Endothelial cell of umbilical vein (primary cell): ENCODE data around the gene SRRM2. TPM values are rescaled to one million over a fixed set of nuclear protein-coding genes. Genes with fewer than 3 reads are reported as not detected.

Experiments
- BruUV-seq: library from RNA; stranded (reverse); fragments of 400-500 nt; replicated peaks from 2 replicates; lab custom pipeline; 2021; lab: Mats Ljungman, UMichigan
- CTCF ChIA-PET: fragments of 300-600, 350-600 bp; sonication (Branson Sonifier 250); formaldehyde crosslinking; loops from one replicate; lab custom pipeline; 2021; ENCODE audit warnings: antibody characterized with exemption, inconsistent platforms; lab: Charles Lee
- POLR2A ChIA-PET: fragments of 300-600, 350-600 bp; sonication (Branson Sonifier 250); formaldehyde crosslinking; loops from one replicate; lab custom pipeline; 2021; ENCODE audit warnings: antibody characterized with exemption, inconsistent platforms; lab: Charles Lee
- DNase-seq: peaks from one replicate; pipeline ENCODE4 v3.0.0-alpha.2; 2011; ENCODE audit warnings: low read depth, low spot score
- FAIRE-seq: peaks from 2 replicates; lab custom pipeline; 2011; peaks lifted over from hg19 to GRCh38; lab: Jason Lieb, UNC
- H2AFZ ChIP-seq: 2 replicates; pipeline ENCODE4 v1.6.0; 2012; ENCODE audit warnings: low read depth, low read length, control low read depth, inconsistent platforms
- H3K27ac ChIP-seq: 2 replicates; pipeline ENCODE4 v1.5.1; 2011; ENCODE audit warnings: low read depth, mild to moderate bottlenecking, control low read depth, low read length, moderate library complexity; ENCODE audit not compliant: insufficient read depth
- H3K27me3 ChIP-seq, 2 experiments: 2 replicates each; pipeline versions ENCODE4 v1.6.0 to v1.6.1; 2011; ENCODE audit warnings: low read length in 2 of 2, mixed read lengths in 1 of 2; ENCODE audit not compliant: control insufficient read depth in 2 of 2, insufficient read depth in 2 of 2
- H3K36me3 ChIP-seq, 2 experiments: 2 replicates in 1 of 2; 3 replicates in 1 of 2; pipeline ENCODE4 v1.5.1; 2011; ENCODE audit warnings: low read length in 2 of 2, mild to moderate bottlenecking in 1 of 2, moderate library complexity in 1 of 2; ENCODE audit not compliant: control insufficient read depth in 2 of 2, insufficient read depth in 2 of 2; ENCODE audit errors: extremely low read depth in 1 of 2
- H3K4me1 ChIP-seq: 3 replicates; pipeline ENCODE4 v1.5.1; 2011; ENCODE audit warnings: mild to moderate bottlenecking, low read length; ENCODE audit not compliant: control insufficient read depth, insufficient read depth; ENCODE audit errors: extremely low read depth
- H3K4me2 ChIP-seq: 2 replicates; pipeline ENCODE4 v1.6.1; 2011; ENCODE audit warnings: low read length, control low read depth, mixed read lengths; ENCODE audit not compliant: insufficient read depth
- H3K4me3 ChIP-seq, 3 experiments: fragments of 200-600 bp in 1 of 3; sonication (generic), shearing (Covaris generic) in 1 of 3; replicated peaks in 1 of 3; 2 replicates each; pipeline ENCODE4 v1.5.1; 2011 to 2016; ENCODE audit warnings: control low read depth in 3 of 3, low read length in 3 of 3, mild to moderate bottlenecking in 2 of 3, inconsistent platforms in 1 of 3, low read depth in 1 of 3, moderate library complexity in 1 of 3; ENCODE audit not compliant: insufficient read depth in 1 of 3
- H3K79me2 ChIP-seq: 2 replicates; pipeline ENCODE4 v1.6.0; 2012; ENCODE audit warnings: low read length, inconsistent platforms; ENCODE audit not compliant: control insufficient read depth, insufficient read depth
- H3K9ac ChIP-seq: replicated peaks from 2 replicates; pipeline ENCODE3; 2011; ENCODE audit warnings: low read length, control low read depth; ENCODE audit not compliant: insufficient read depth; ENCODE audit errors: extremely low read depth
- H3K9me1 ChIP-seq: replicated peaks from 3 replicates; pipeline ENCODE4 v1.6.0; 2011; ENCODE audit warnings: mild to moderate bottlenecking, low read length; ENCODE audit not compliant: control insufficient read depth, insufficient read depth; ENCODE audit errors: extremely low read depth
- H3K9me3 ChIP-seq: replicated peaks from 2 replicates; pipeline ENCODE4 v1.5.1; 2012; ENCODE audit warnings: low read length, inconsistent platforms; ENCODE audit not compliant: control insufficient read depth, insufficient read depth
- H4K20me1 ChIP-seq: replicated peaks from 2 replicates; pipeline ENCODE3; 2011; ENCODE audit warnings: mild to moderate bottlenecking, low read length; ENCODE audit not compliant: control insufficient read depth, insufficient read depth; ENCODE audit errors: extremely low read depth
- CTCF ChIP-seq, 2 donors: IDR thresholded peaks; 1 replicate in 1 of 2; 2 replicates in 1 of 2; pipeline ENCODE4 v1.5.1; 2011; ENCODE audit warnings: low read length in 2 of 2, mild to moderate bottlenecking in 2 of 2, moderate library complexity in 2 of 2, control low read depth in 1 of 2, inconsistent platforms in 1 of 2, low read depth in 1 of 2; ENCODE audit not compliant: insufficient read depth in 1 of 2; ENCODE audit errors: extremely low read depth in 1 of 2
- EZH2 ChIP-seq: IDR thresholded peaks from 2 replicates; pipeline ENCODE4 v1.6.1; 2012; ENCODE audit warnings: borderline replicate concordance, low read depth, mild to moderate bottlenecking, moderate library complexity, low read length, inconsistent platforms; ENCODE audit not compliant: severe bottlenecking
- FOS ChIP-seq: IDR thresholded peaks from 2 replicates; pipeline ENCODE4 v1.6.1; 2011; ENCODE audit warnings: mild to moderate bottlenecking, low read length, moderate library complexity, borderline replicate concordance; ENCODE audit not compliant: insufficient read depth
- GATA2 ChIP-seq: IDR thresholded peaks from 2 replicates; pipeline ENCODE4 v1.7.0; 2011; ENCODE audit warnings: low read depth, mild to moderate bottlenecking, moderate library complexity, mixed read lengths, low read length; ENCODE audit not compliant: insufficient read length, insufficient read depth
- JUN ChIP-seq: IDR thresholded peaks from 2 replicates; pipeline ENCODE4 v1.6.1; 2011; ENCODE audit warnings: borderline replicate concordance, low read depth; ENCODE audit not compliant: insufficient read length, insufficient read depth
- MYC ChIP-seq: IDR thresholded peaks from one replicate; pipeline ENCODE4 v1.6.1; 2011; ENCODE audit warnings: mild to moderate bottlenecking, low read depth, low read length
- POLR2A ChIP-seq: IDR thresholded peaks from 2 replicates; pipeline ENCODE4 v1.6.1; 2012; ENCODE audit warnings: low read depth, mild to moderate bottlenecking, control low read depth, low read length
- POLR2AphosphoS5 ChIP-seq: IDR thresholded peaks from 2 replicates; pipeline ENCODE4 v1.6.1; 2012; ENCODE audit warnings: low read depth, mild to moderate bottlenecking, control low read depth, low read length, moderate library complexity; ENCODE audit not compliant: insufficient read depth
- dilution Hi-C: fragments of 300-500 bp; cut with MboI; formaldehyde crosslinking; loops from one replicate; pipeline ENCODE4 v1.15.0; 2019; ENCODE audit warnings: low sequenced_read_pairs; ENCODE audit not compliant: extremely low pct_ligation_motif_present
- intact Hi-C: fragments of 100-400 bp; cut with micrococcal nuclease; formaldehyde crosslinking; loops from one replicate; pipeline ENCODE4 v1.10.0; 2022
- polyA plus RNA-seq, 4 experiments: library from polyadenylated mRNA; depleted of rRNA in 3 of 4; stranded (reverse) in 3 of 4; unstranded in 1 of 4; fragments of >200 nt; gene quantifications; 2 replicates each; pipeline versions ENCODE4 v1.2.1 to v1.2.3, GENCODE V29; 2011 to 2012; ENCODE audit warnings: missing spikeins in 1 of 4
- total RNA-seq: library from RNA; stranded (reverse); gene quantifications from 2 replicates; pipeline ENCODE4 v1.2.3, GENCODE V29; 2021
- TF ChIP-seq, protein P1 (sequence below): IDR thresholded peaks from 2 replicates; pipeline ENCODE4 v1.6.1; 2011; ENCODE audit not compliant: insufficient read depth, insufficient read length

The SRRM2 gene
- total and polyA plus RNA-seq, 2 donors (not counting 3 experiments of a cell fraction or from before 2014, with no cell fraction given) = 270 to 483 TPM

DNA sequence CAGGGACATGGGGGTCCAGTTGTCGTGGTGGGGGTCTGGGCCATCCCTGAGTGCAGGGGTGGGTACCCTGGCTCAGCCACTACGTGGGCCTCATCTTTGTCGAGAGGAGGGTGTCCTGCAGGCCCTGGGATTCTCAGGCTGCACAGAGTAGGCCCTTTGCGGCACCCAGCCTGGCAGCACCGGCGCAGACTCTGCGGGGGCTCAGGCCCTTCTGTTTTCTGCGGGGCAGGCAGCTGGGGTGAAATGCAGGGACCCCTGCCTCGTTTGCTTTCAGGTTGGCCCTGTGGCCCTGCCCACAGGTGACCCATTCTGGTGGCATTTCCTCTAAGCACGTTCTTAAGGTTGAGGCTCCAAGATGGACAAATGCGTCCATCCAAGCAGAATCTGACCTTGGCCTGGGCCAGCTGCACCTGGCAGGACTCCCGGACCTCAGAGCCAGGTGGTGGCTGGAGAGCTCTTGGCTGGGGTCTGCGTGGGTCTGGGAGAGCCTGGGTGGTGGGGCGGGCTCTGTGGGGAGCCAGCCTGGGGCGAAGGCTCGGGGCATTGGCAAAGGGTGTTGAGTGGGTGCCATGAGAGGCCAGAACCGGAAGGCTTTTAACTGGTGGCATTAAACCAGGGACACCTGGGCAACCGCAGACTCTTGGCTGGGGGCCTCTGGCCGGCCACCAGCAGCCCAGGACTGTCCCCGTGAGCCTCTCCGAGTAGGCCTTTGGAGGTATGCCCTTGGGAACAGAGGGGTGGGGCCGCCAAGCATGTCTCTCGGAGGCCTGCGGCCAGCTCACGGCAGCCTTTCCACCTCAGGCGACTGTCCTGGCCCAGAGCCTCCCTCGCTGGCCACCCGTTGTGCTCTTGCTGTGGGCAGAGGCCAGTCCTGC is 49.3 kb upstream of the SRRM2 start:
- intact Hi-C loops = no loop called here
- no peaks in the 10 kb centered on the region for H3K4me1 ChIP-seq
- CTCF ChIA-PET = interaction anchor here (0.8 to 1.0 kb wide), 2 partner anchors 12 to 224 kb away, joined by 3 read pairs; no protein-coding TSS in a partner anchor
- H3K27me3 ChIP-seq = no peaks in the 10 kb centered on the region
- no peak for TF ChIP-seq POLR2AphosphoS5
- no peak for TF ChIP-seq POLR2A
- no peak for TF ChIP-seq FOS
- no peak for TF ChIP-seq GATA2
- POLR2A ChIA-PET = no interaction called here
- no peak overlapping the region for H3K9ac ChIP-seq
- dilution Hi-C loops = no loop called here
- DNase-seq (no peak), FAIRE-seq (no peak)
- no TSS peak for BruUV-seq
- peaks cover 3 to 54% of the 10 kb centered on the region in 2 experiments for H3K36me3 ChIP-seq
- no peak overlapping the region for H3K4me2 ChIP-seq
- H3K27ac ChIP-seq = no peak overlapping the region
- H3K9me3 ChIP-seq = no peaks in the 10 kb centered on the region
- H2AFZ ChIP-seq = no peak overlapping the region
- no peaks in the 10 kb centered on the region for H3K9me1 ChIP-seq
- no peaks in the 10 kb centered on the region for H4K20me1 ChIP-seq
- H3K79me2 ChIP-seq = no peaks in the 10 kb centered on the region
- no peak overlapping the region for H3K4me3 ChIP-seq

- Histone ChIP-seq H3K9me3 (no peaks in the 10 kb centered on the region), H3K4me2 (no peak overlapping the region), H3K4me3 (no peak overlapping the region), H3K4me1 (no peaks in the 10 kb centered on the region), H3K27me3 (no peaks in the 10 kb centered on the region), H3K9me1 (no peaks in the 10 kb centered on the region), H4K20me1 (no peaks in the 10 kb centered on the region), H2AFZ (no peak overlapping the region), H3K9ac (no peak overlapping the region), H3K36me3 (peaks cover 3 to 51% of the 10 kb centered on the region in 2 experiments), H3K27ac (no peak overlapping the region), H3K79me2 (no peaks in the 10 kb centered on the region)
- dilution Hi-C loops (no loop called here), intact Hi-C loops (no loop called here)
- no TSS peak for BruUV-seq
- DNase-seq = no peak
- FAIRE-seq = no peak
- POLR2A ChIA-PET = no interaction called here
- CTCF ChIA-PET = interaction anchor here (0.8 to 1.0 kb wide), 2 partner anchors 13 to 223 kb away, joined by 3 read pairs; no protein-coding TSS in a partner anchor
- TF ChIP-seq, protein P1, sequence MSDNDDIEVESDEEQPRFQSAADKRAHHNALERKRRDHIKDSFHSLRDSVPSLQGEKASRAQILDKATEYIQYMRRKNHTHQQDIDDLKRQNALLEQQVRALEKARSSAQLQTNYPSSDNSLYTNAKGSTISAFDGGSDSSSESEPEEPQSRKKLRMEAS = no peak
- TF ChIP-seq POLR2AphosphoS5 = no peak
- no peak for TF ChIP-seq JUN
- TF ChIP-seq MYC = no peak
- TF ChIP-seq CTCF (IDR thresholded peaks at IDR 0.05; ENCODE audit: extremely low read depth in 1 of 2, insufficient read depth in 1 of 2, low read depth in 1 of 2, low read length in 2 of 2) = no peak
- TF ChIP-seq FOS = no peak
- no peak for TF ChIP-seq POLR2A
- no peak for TF ChIP-seq EZH2
- no peak for TF ChIP-seq GATA2
Measured at GRCh38 chr16:2704166-2704982, 48.1 kb upstream of the SRRM2 start.
